Dermis lymphatic vessel endothelial cell (primary cell): ENCODE measurements around the gene TAF6. TPM values are rescaled to one million over a fixed set of nuclear protein-coding genes. Genes with fewer than 3 reads are reported as not detected.

Source experiments
- total RNA-seq: library from RNA; depleted of rRNA; stranded (reverse); fragments of >200 nt; gene quantifications from 2 replicates; pipeline ENCODE4 v1.2.1, GENCODE V29; 2014

Gene TAF6
- total RNA-seq = 18.5 and 20.0 TPM in 2 replicates

GRCh38 chr7:100119072-100119969 is at the start of gene TAF6, which contains the start of gene CNPY4:
TSS of gene TAF6 (minus strand) at chr7:100119358. CDS start at chr7:100114209, 5,149 bp downstream.
TSS of gene CNPY4 (plus strand) at chr7:100119634. CDS start at chr7:100119745, 111 bp downstream.

GRCh38 chr7:100158229-100159098 is 39.3 kb upstream of the TAF6 start, which contains the start of gene TRAPPC14:
TSS of gene TRAPPC14 (minus strand) at chr7:100158723. CDS start at chr7:100158499, 224 bp downstream.

GRCh38 chr7:100148559-100149328 is 29.6 kb upstream of the TAF6 start, which contains the start of gene LAMTOR4:
TSS of gene LAMTOR4 (plus strand) at chr7:100148918. CDS start at chr7:100148973, 55 bp downstream.

GRCh38 chr7:100126931-100127865 is 8.0 kb upstream of the TAF6 start, which contains the start of gene MBLAC1:
TSS of gene MBLAC1 (plus strand) at chr7:100126967. CDS start at chr7:100127396, 429 bp downstream.

GRCh38 chr7:100101016-100101862 is 17.9 kb downstream of the TAF6 start, which contains the start of the genes AP4M1 and MCM7:
TSS of gene AP4M1 (plus strand) at chr7:100101643. CDS start at chr7:100101715, 72 bp downstream.
TSS of gene MCM7 (minus strand) at chr7:100101397. CDS start at chr7:100101294, 103 bp downstream.

GRCh38 chr7:100088621-100089457 is 30.3 kb downstream of the TAF6 start, which contains the start of gene COPS6:
TSS of gene COPS6 (plus strand) at chr7:100088969. CDS start at chr7:100088991, 22 bp downstream.

GRCh38 chr7:100081535-100082102 is 37.5 kb downstream of the TAF6 start, which contains the start of gene ZNF3:
TSS of gene ZNF3 (minus strand) at chr7:100081723. CDS start at chr7:100077357, 4,366 bp downstream.

Other genes with a start within 250 kb of the TAF6 start
- gene OR2AE1, start 242.3 kb downstream of the TAF6 start, total RNA-seq = 0.11 and 0.17 TPM in 2 replicates
- gene TRIM4, start 199.8 kb downstream of the TAF6 start, total RNA-seq = 17.4 and 23.2 TPM in 2 replicates
- gene GJC3, start 189.7 kb downstream of the TAF6 start, total RNA-seq = 0.87 and 1.0 TPM in 2 replicates
- gene AZGP1, start 143.3 kb downstream of the TAF6 start, total RNA-seq = not detected in 2 replicates
- gene ZKSCAN1, start 103.8 kb downstream of the TAF6 start, total RNA-seq = 28.8 and 38.8 TPM in 2 replicates
- 8.0 and 8.2 TPM in 2 replicates for gene ZSCAN21, start 69.6 kb downstream of the TAF6 start, total RNA-seq
- 26.3 and 33.3 TPM in 2 replicates for gene ZNF3, start 37.6 kb downstream of the TAF6 start, total RNA-seq
- 44.3 and 54.3 TPM in 2 replicates for gene COPS6, start 30.4 kb downstream of the TAF6 start, total RNA-seq
- gene MCM7, start 18.0 kb downstream of the TAF6 start, total RNA-seq = 27.5 and 34.8 TPM in 2 replicates
- 14.3 and 15.6 TPM in 2 replicates for gene AP4M1, start 17.7 kb downstream of the TAF6 start, total RNA-seq
- gene CNPY4, start 276 bp upstream of the TAF6 start, total RNA-seq = 29.8 and 33.4 TPM in 2 replicates
- 1.8 and 2.8 TPM in 2 replicates for gene MBLAC1, start 7.6 kb upstream of the TAF6 start, total RNA-seq
- gene LAMTOR4, start 29.6 kb upstream of the TAF6 start, total RNA-seq = 105 and 108 TPM in 2 replicates
- gene TRAPPC14, start 39.4 kb upstream of the TAF6 start, total RNA-seq = 4.3 and 5.6 TPM in 2 replicates
- 0.09 TPM in 1 of 2 replicates, not detected in the other for gene GAL3ST4, start 49.3 kb upstream of the TAF6 start, total RNA-seq
- 1.3 and 3.5 TPM in 2 replicates for gene GPC2, start 58.0 kb upstream of the TAF6 start, total RNA-seq
- 0.33 and 0.60 TPM in 2 replicates for gene STAG3, start 58.6 kb upstream of the TAF6 start, total RNA-seq
- 2.6 TPM in 1 of 2 replicates, not detected in the other for gene PVRIG, start 100.6 kb upstream of the TAF6 start, total RNA-seq
- gene SPDYE3, start 188.3 kb upstream of the TAF6 start, total RNA-seq = not detected in 2 replicates
- gene PILRB, start 238.8 kb upstream of the TAF6 start, total RNA-seq = 9.4 and 14.3 TPM in 2 replicates